Measurements from ENCODE around the gene ADGRG3. TPM values are rescaled to one million over a fixed set of nuclear protein-coding genes. Genes with fewer than 3 reads are reported as not detected.

The ADGRG3 gene
- total and polyA plus RNA-seq, 9 of the 15 experiments (the other 6 are each of a cell fraction or from before 2014, with no cell fraction given): 0.09 to 0.52 (median 0.14) TPM; not detected in 3

- TF ChIP-seq MGA (IDR thresholded peaks at IDR 0.05): 0 out of 2 replicates have a peak, but pooled peaks have one; percentile 50
- TF ChIP-seq JUN (IDR thresholded peaks at IDR 0.05; ENCODE audit: borderline replicate concordance, low read depth, low read length): no peak
- TF ChIP-seq JUN (CRISPR knock-in tag; IDR thresholded peaks at IDR 0.05; ENCODE audit: borderline replicate concordance): peak; percentile 85; the same call in 1 of the 2 replicates
- TF ChIP-seq CC2D1A (IDR thresholded peaks at IDR 0.05): no peak
- TF ChIP-seq, protein P1, sequence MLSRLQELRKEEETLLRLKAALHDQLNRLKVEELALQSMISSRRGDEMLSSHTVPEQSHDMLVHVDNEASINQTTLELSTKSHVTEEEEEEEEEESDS (CRISPR knock-in tag; IDR thresholded peaks at IDR 0.05): no peak
- TF ChIP-seq CTCFL (IDR thresholded peaks at IDR 0.05; ENCODE audit: borderline replicate concordance, insufficient read depth, low read depth, low read length, poor library complexity, severe bottlenecking): no peak
- TF ChIP-seq, protein P2, sequence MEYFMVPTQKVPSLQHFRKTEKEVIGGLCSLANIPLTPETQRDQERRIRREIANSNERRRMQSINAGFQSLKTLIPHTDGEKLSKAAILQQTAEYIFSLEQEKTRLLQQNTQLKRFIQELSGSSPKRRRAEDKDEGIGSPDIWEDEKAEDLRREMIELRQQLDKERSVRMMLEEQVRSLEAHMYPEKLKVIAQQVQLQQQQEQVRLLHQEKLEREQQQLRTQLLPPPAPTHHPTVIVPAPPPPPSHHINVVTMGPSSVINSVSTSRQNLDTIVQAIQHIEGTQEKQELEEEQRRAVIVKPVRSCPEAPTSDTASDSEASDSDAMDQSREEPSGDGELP (CRISPR knock-in tag; IDR thresholded peaks at IDR 0.05; ENCODE audit: borderline replicate concordance): no peak
- no peak for TF ChIP-seq TARDBP (IDR thresholded peaks at IDR 0.05)
- TF ChIP-seq NR2C1 (IDR thresholded peaks at IDR 0.05): peak; percentile 78
- peak; percentile 86 for TF ChIP-seq NR2C1 (tag; IDR thresholded peaks at IDR 0.05)
- TF ChIP-seq ZNF143 (CRISPR knock-in tag; IDR thresholded peaks at IDR 0.05): 0 out of 2 replicates have a peak, but pooled peaks have one; percentile 13
- TF ChIP-seq ATF7 (IDR thresholded peaks at IDR 0.05): no peak
Observed at GRCh38 chr16:57688987-57689761, 21.1 kb downstream of the ADGRG3 start (continued).
